ENCODE data around the gene GPATCH8. TPM values are rescaled to one million over a fixed set of nuclear protein-coding genes. Genes with fewer than 3 reads are reported as not detected.

The GPATCH8 gene
- total RNA-seq, 2 experiments from 2014 or later, result 76.0 to 76.9 TPM

GRCh38 chr17:44499722-44500121, 3.5 kb downstream of the GPATCH8 start:
- H3K36me3 ChIP-seq (ENCODE audit: insufficient read depth, low read length), result no peaks in the 10 kb centered on the region
- no peaks in the 10 kb centered on the region for H3K9me3 ChIP-seq (ENCODE audit: control insufficient read depth in 1 of 2, insufficient read depth in 1 of 2, low read length in 2 of 2)
- no peak overlapping the region for H3K27ac ChIP-seq (ENCODE audit: low read depth in 1 of 2, low read length in 2 of 2)
- Mint-ChIP-seq H3K9me3 (no peaks in the 10 kb centered on the region), H3K4me3 (peak overlapping the region; percentile 65), H3K4me1 (ENCODE audit: low read depth) (peaks cover 84% of the 10 kb centered on the region), H3K27me3 (no peaks in the 10 kb centered on the region), H3K36me3 (ENCODE audit: low read depth) (peaks cover 29% of the 10 kb centered on the region), H3K27ac (no peak overlapping the region)
- POLR2A ChIA-PET, result no interaction called here
- no peak for TF ChIP-seq CTCF (IDR thresholded peaks at IDR 0.05)
- no peaks in the 10 kb centered on the region for H3K27me3 ChIP-seq (ENCODE audit: control insufficient read depth in 1 of 2, insufficient read depth in 2 of 2, low read length in 2 of 2)
- no peak overlapping the region for H3K4me3 ChIP-seq (ENCODE audit: low read length)
- no peak for ATAC-seq (ENCODE audit: poor library complexity)
- CTCF ChIA-PET, result no interaction called here
- peaks cover 40% of the 10 kb centered on the region for H3K4me1 ChIP-seq (ENCODE audit: insufficient read depth, low read length)
- DNase-seq, result no peak
- intact Hi-C loops (cut with DNase I, micrococcal nuclease), result loop anchor here in 1 of 2 experiments (10.0 kb wide), 1 partner anchor 725 kb away; the partner anchor contains the start of gene DUSP3

GRCh38 chr17:44496815-44497214, 6.4 kb downstream of the GPATCH8 start:
- ATAC-seq (ENCODE audit: poor library complexity), result no peak
- H3K4me1 ChIP-seq (ENCODE audit: insufficient read depth, low read length), result peaks cover 32% of the 10 kb centered on the region
- H3K4me3 ChIP-seq (ENCODE audit: low read length), result no peak overlapping the region
- no peaks in the 10 kb centered on the region for H3K9me3 ChIP-seq (ENCODE audit: control insufficient read depth in 1 of 2, insufficient read depth in 1 of 2, low read length in 2 of 2)
- H3K36me3 ChIP-seq (ENCODE audit: insufficient read depth, low read length), result no peaks in the 10 kb centered on the region
- intact Hi-C loops (cut with DNase I, micrococcal nuclease), result no loop called here
- H3K36me3 Mint-ChIP-seq (ENCODE audit: low read depth), result peaks cover 22% of the 10 kb centered on the region
- H3K4me3 Mint-ChIP-seq, result no peak overlapping the region
- peaks cover 87% of the 10 kb centered on the region for H3K4me1 Mint-ChIP-seq (ENCODE audit: low read depth)
- H3K9me3 Mint-ChIP-seq, result no peaks in the 10 kb centered on the region
- no peak for TF ChIP-seq CTCF (IDR thresholded peaks at IDR 0.05)
- ChIA-PET POLR2A (no interaction called here), CTCF (no interaction called here)
- no peaks in the 10 kb centered on the region for H3K27me3 ChIP-seq (ENCODE audit: control insufficient read depth in 1 of 2, insufficient read depth in 2 of 2, low read length in 2 of 2)
- no peak for DNase-seq
- no peak overlapping the region for H3K27ac ChIP-seq (ENCODE audit: low read depth in 1 of 2, low read length in 2 of 2)
- H3K27ac Mint-ChIP-seq, result no peak overlapping the region
- H3K27me3 Mint-ChIP-seq, result no peaks in the 10 kb centered on the region

GRCh38 chr17:44493339-44493738, 9.9 kb downstream of the GPATCH8 start:
- peaks cover 71% of the 10 kb centered on the region for H3K4me1 Mint-ChIP-seq (ENCODE audit: low read depth)
- H3K4me3 ChIP-seq (ENCODE audit: low read length), result no peak overlapping the region
- H3K9me3 Mint-ChIP-seq, result no peaks in the 10 kb centered on the region
- intact Hi-C loops (cut with DNase I, micrococcal nuclease), result no loop called here
- no peak overlapping the region for H3K4me3 Mint-ChIP-seq
- no peak for TF ChIP-seq CTCF (IDR thresholded peaks at IDR 0.05)
- ATAC-seq (ENCODE audit: poor library complexity) (no peak), DNase-seq (no peak)
- H3K27me3 Mint-ChIP-seq, result no peaks in the 10 kb centered on the region
- CTCF ChIA-PET, result no interaction called here
- no peaks in the 10 kb centered on the region for H3K9me3 ChIP-seq (ENCODE audit: control insufficient read depth in 1 of 2, insufficient read depth in 1 of 2, low read length in 2 of 2)
- H3K36me3 ChIP-seq (ENCODE audit: insufficient read depth, low read length), result peaks cover 16% of the 10 kb centered on the region
- H3K27me3 ChIP-seq (ENCODE audit: control insufficient read depth in 1 of 2, insufficient read depth in 2 of 2, low read length in 2 of 2), result no peaks in the 10 kb centered on the region
- H3K36me3 Mint-ChIP-seq (ENCODE audit: low read depth), result peaks cover 45% of the 10 kb centered on the region
- no peak overlapping the region for H3K27ac Mint-ChIP-seq
- POLR2A ChIA-PET, result no interaction called here
- no peak overlapping the region for H3K27ac ChIP-seq (ENCODE audit: low read depth in 1 of 2, low read length in 2 of 2)
- peaks cover 22% of the 10 kb centered on the region for H3K4me1 ChIP-seq (ENCODE audit: insufficient read depth, low read length)
